HG03469 (cell line): ENCODE results near the gene DOCK3.
"Not testable (repeated sequence)": the region's sequence is repeated elsewhere in the genome, so short reads cannot be mapped to it uniquely, and the experiment has no call there.

Experiments used
- ATAC-seq: cut with Tn5 transposase; IDR thresholded peaks from one replicate; pipeline ENCODE4 v1.9.1; 2021; ENCODE audit warnings: mild to moderate bottlenecking, moderate library complexity, moderate number of reproducible peaks; ENCODE audit not compliant: unreplicated experiment

DOCK3 gene

GRCh38 chr3:51350751-51351150 is 676.0 kb downstream of the DOCK3 start:
- no peak for ATAC-seq

- ATAC-seq, result no peak
Observed at GRCh38 chr3:51353131-51353530, 678.4 kb downstream of the DOCK3 start.

GRCh38 chr3:51353691-51354090 is 679.0 kb downstream of the DOCK3 start:
- no peak for ATAC-seq

- ATAC-seq, result no peak
Observed at GRCh38 chr3:51354172-51354571, 679.4 kb downstream of the DOCK3 start.

- no peak for ATAC-seq
Observed at GRCh38 chr3:51354731-51355615, 680.2 kb downstream of the DOCK3 start.

- no peak for ATAC-seq
Observed at GRCh38 chr3:51355891-51356578, 681.3 kb downstream of the DOCK3 start.

GRCh38 chr3:51357856-51358255 is 683.1 kb downstream of the DOCK3 start:
- ATAC-seq, result no peak

- ATAC-seq, result no peak
Observed at GRCh38 chr3:51358981-51359380, 684.3 kb downstream of the DOCK3 start.

GRCh38 chr3:51360806-51361205 is 686.1 kb downstream of the DOCK3 start:
- ATAC-seq, result no peak

- no peak for ATAC-seq
Observed at GRCh38 chr3:51361746-51362145, 687.0 kb downstream of the DOCK3 start.

GRCh38 chr3:51362476-51362875 is 687.7 kb downstream of the DOCK3 start:
- no peak for ATAC-seq

GRCh38 chr3:51368276-51368675 is 693.5 kb downstream of the DOCK3 start:
- ATAC-seq, result not testable (repeated sequence)

GRCh38 chr3:51371943-51372557 is 697.3 kb downstream of the DOCK3 start:
- no peak for ATAC-seq

GRCh38 chr3:51373658-51374421 is 699.1 kb downstream of the DOCK3 start:
- ATAC-seq, result no peak

- ATAC-seq, result no peak
Observed at GRCh38 chr3:51374456-51374855, 699.7 kb downstream of the DOCK3 start.

GRCh38 chr3:51375136-51375535 is 700.4 kb downstream of the DOCK3 start:
- ATAC-seq, result no peak

- ATAC-seq, result no peak
Observed at GRCh38 chr3:51375571-51375970, 700.8 kb downstream of the DOCK3 start.

GRCh38 chr3:51378065-51378464 is 703.3 kb downstream of the DOCK3 start:
- no peak for ATAC-seq

GRCh38 chr3:51378726-51379125 is 704.0 kb downstream of the DOCK3 start:
- ATAC-seq, result no peak

- no peak for ATAC-seq
Observed at GRCh38 chr3:51379301-51379700, 704.6 kb downstream of the DOCK3 start.
